Measurements from ENCODE around the gene PHRF1.

PHRF1 gene

DNA sequence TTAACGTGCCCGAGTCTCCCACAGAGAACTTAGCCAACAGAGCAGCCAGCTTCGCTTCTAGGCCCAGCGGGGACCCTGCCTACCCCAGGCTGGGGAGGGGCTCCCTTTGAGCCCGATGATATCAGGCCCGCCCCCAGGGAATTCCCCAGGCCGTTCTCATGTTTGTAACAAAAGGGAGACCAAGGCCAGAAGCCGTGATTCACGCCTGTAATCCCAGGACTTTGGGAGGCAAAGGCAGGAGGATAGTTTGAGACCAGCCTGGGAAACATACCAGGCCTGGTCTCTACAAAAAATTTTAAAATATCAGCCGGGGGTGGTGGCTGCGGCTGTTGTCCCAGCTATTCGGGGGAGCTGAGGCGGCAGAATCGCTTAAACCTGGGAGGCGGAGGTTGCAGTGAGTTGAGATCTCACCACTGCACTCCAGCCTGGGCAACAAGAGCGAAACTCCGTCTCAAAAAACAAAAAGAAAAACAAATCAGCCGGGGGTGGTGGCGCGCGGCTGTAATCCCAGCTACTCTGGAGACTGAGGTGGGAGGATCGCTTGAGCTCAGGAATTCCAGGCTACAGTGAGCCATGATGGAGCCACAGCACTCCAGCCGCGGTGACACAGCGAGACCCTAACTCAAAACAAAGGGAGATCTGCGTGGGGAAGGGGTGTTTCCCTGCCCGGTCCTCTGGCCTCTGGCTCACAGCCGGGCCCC lies 62.5 kb downstream of the PHRF1 start:
- TF ChIP-seq, protein P1, sequence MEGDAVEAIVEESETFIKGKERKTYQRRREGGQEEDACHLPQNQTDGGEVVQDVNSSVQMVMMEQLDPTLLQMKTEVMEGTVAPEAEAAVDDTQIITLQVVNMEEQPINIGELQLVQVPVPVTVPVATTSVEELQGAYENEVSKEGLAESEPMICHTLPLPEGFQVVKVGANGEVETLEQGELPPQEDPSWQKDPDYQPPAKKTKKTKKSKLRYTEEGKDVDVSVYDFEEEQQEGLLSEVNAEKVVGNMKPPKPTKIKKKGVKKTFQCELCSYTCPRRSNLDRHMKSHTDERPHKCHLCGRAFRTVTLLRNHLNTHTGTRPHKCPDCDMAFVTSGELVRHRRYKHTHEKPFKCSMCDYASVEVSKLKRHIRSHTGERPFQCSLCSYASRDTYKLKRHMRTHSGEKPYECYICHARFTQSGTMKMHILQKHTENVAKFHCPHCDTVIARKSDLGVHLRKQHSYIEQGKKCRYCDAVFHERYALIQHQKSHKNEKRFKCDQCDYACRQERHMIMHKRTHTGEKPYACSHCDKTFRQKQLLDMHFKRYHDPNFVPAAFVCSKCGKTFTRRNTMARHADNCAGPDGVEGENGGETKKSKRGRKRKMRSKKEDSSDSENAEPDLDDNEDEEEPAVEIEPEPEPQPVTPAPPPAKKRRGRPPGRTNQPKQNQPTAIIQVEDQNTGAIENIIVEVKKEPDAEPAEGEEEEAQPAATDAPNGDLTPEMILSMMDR (IDR thresholded peaks at IDR 0.05; ENCODE audit: control insufficient read depth, extremely low read depth, insufficient read depth), result no peak

DNA sequence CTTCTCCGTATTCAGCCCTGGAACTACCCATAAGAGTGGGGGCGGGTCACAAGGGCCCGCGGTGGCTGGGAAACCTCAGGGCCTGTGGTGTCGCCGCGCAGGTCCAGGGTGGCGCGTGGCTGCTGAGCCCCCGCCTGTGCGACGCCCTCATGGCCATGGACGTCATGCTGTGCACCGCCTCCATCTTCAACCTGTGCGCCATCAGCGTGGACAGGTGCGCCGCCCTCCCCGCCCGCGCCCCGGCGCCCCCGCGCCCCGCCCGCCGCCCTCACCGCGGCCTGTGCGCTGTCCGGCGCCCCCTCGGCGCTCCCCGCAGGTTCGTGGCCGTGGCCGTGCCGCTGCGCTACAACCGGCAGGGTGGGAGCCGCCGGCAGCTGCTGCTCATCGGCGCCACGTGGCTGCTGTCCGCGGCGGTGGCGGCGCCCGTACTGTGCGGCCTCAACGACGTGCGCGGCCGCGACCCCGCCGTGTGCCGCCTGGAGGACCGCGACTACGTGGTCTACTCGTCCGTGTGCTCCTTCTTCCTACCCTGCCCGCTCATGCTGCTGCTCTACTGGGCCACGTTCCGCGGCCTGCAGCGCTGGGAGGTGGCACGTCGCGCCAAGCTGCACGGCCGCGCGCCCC lies 63.2 kb downstream of the PHRF1 start:
- DNase-seq (ENCODE audit: low read depth), result no peak
- no peak overlapping the region for H3K4me3 ChIP-seq (ENCODE audit: low read depth, low read length)
- TF ChIP-seq, protein P1 (IDR thresholded peaks at IDR 0.05; ENCODE audit: control insufficient read depth, extremely low read depth, insufficient read depth), result no peak

More for the DNA sequence above, 62.5 kb downstream of the PHRF1 start:
- DNase-seq (ENCODE audit: low read depth), result no peak
- no peak overlapping the region for H3K4me3 ChIP-seq (ENCODE audit: low read depth, low read length)

DNA sequence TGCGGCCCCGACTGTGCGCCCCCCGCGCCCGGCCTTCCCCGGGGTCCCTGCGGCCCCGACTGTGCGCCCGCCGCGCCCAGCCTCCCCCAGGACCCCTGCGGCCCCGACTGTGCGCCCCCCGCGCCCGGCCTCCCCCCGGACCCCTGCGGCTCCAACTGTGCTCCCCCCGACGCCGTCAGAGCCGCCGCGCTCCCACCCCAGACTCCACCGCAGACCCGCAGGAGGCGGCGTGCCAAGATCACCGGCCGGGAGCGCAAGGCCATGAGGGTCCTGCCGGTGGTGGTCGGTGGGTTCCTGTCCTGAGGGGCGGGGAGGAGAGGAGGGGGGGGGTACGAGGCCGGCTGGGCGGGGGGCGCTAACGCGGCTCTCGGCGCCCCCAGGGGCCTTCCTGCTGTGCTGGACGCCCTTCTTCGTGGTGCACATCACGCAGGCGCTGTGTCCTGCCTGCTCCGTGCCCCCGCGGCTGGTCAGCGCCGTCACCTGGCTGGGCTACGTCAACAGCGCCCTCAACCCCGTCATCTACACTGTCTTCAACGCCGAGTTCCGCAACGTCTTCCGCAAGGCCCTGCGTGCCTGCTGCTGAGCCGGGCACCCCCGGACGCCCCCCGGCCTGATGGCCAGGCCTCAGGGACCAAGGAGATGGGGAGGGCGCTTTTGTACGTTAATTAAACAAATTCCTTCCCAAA lies 63.9 kb downstream of the PHRF1 start:
- no peak for DNase-seq (ENCODE audit: low read depth)
- H3K4me3 ChIP-seq (ENCODE audit: low read depth, low read length), result no peak overlapping the region
- TF ChIP-seq, protein P1 (IDR thresholded peaks at IDR 0.05; ENCODE audit: control insufficient read depth, extremely low read depth, insufficient read depth), result no peak

DNA sequence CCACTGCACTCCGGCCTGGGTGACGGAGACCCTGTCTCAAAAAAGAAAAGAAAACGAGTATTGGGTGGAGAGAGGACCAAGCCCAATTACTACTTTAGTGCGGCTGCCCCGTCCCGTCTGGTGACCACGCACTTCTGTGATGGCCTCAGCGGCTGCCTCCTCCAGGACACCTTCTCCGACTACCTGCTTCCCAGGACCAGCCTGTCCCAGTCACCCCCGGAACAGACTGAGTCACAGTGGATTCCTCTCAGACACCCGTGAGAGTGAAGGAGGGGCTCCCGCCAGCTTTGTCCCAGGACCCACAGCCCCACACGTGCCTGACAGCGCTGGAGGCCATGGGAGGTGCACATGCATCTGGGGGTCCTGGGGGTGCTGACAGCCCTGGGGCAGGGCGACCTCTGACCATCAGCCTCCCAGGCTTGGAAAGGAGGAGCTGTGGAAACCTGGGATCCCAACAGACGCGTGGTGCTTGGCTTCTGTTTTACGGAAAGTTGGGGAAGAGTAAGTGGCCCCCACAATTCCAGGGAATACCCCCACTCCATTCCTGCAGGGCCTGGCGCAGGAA lies 65.6 kb downstream of the PHRF1 start:
- H3K4me3 ChIP-seq (ENCODE audit: low read depth, low read length), result no peak overlapping the region
- DNase-seq (ENCODE audit: low read depth), result no peak
- TF ChIP-seq, protein P1 (IDR thresholded peaks at IDR 0.05; ENCODE audit: control insufficient read depth, extremely low read depth, insufficient read depth), result no peak

DNA sequence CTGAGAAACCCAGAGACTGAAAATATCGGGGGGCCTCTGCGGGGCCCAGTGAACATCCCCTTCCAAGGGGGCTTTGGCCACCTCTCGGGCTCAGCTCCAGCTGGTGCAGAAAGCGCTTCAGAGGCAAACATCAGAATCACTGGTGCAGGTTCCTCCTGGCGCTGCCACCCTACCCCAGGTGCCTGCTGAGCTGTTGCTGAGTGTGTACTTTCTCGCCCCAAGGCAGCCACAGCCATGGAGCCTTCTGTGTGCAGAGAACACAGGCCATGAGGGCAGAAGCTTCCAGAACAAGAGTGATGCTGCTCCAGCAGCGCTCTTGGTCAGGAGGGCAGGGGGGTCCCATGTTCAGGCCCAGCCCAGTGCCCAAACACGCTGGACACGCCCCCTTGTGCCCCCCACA lies 67.1 kb downstream of the PHRF1 start:
- TF ChIP-seq, protein P1 (IDR thresholded peaks at IDR 0.05; ENCODE audit: control insufficient read depth, extremely low read depth, insufficient read depth), result no peak
- DNase-seq (ENCODE audit: low read depth), result no peak
- no peak overlapping the region for H3K4me3 ChIP-seq (ENCODE audit: low read depth, low read length)

GRCh38 chr11:643849-644738 lies 67.8 kb downstream of the PHRF1 start:
- TF ChIP-seq, protein P1 (IDR thresholded peaks at IDR 0.05; ENCODE audit: control insufficient read depth, extremely low read depth, insufficient read depth), result no peak
- H3K4me3 ChIP-seq (ENCODE audit: low read depth, low read length), result no peak overlapping the region
- no peak for DNase-seq (ENCODE audit: low read depth)
